Panc1 (cell line): ENCODE data around the gene GALT. TPM values are rescaled to one million over a fixed set of nuclear protein-coding genes. Genes with fewer than 3 reads are reported as not detected.
A peak's percentile ranks its signal among the peaks of the same experiment; 100 is the strongest.

ENCODE experiments used
- ATAC-seq: fragments of 200-7000 bp; cut with Tn5 transposase; 2 replicates; pipeline ENCODE4 v1.9.1; 2020; ENCODE audit warnings: mild to moderate bottlenecking, moderate library complexity
- BruUV-seq: library from RNA; stranded (reverse); fragments of 400-500 nt; replicated peaks from 2 replicates; lab custom pipeline; 2021; lab: Mats Ljungman, UMichigan
- CTCF ChIA-PET: fragments of 300-600 bp; sonication (Branson Sonifier 250); formaldehyde crosslinking; loops from one replicate; lab custom pipeline; 2022; ENCODE audit warnings: antibody characterized with exemption; lab: Charles Lee
- POLR2A ChIA-PET: fragments of 300-600 bp; sonication (Branson Sonifier 250); formaldehyde crosslinking; loops from one replicate; lab custom pipeline; 2022; ENCODE audit warnings: antibody characterized with exemption; lab: Charles Lee
- DNase-seq: peaks from one replicate; pipeline ENCODE4 v3.0.0-alpha.2; 2010; ENCODE audit warnings: low read depth, low spot score
- H3K27ac ChIP-seq: 2 replicates; pipeline ENCODE4 v1.5.1; 2011; ENCODE audit warnings: mild to moderate bottlenecking, low read length, inconsistent platforms
- H3K27me3 ChIP-seq: fragments of 200-500 bp; sonication (Bioruptor generic); 2 replicates; pipeline ENCODE4 v1.6.0; 2014; ENCODE audit warnings: low read length, inconsistent platforms; ENCODE audit not compliant: control insufficient read depth, insufficient read depth
- H3K36me3 ChIP-seq: fragments of 200-500 bp; sonication (Bioruptor generic); 2 replicates; pipeline ENCODE4 v1.5.1; 2014; ENCODE audit warnings: inconsistent platforms, mild to moderate bottlenecking, low read length, moderate library complexity; ENCODE audit not compliant: control insufficient read depth, insufficient read depth
- H3K4me1 ChIP-seq: 2 replicates; pipeline ENCODE4 v1.5.1; 2011; ENCODE audit warnings: inconsistent platforms, mild to moderate bottlenecking, low read length, moderate library complexity; ENCODE audit not compliant: control insufficient read depth, insufficient read depth
- H3K4me3 ChIP-seq, 2 experiments: 2 replicates each; pipeline ENCODE4 v1.5.1; 2011 to 2012; ENCODE audit warnings: low read depth in 2 of 2, low read length in 2 of 2, mild to moderate bottlenecking in 2 of 2, inconsistent platforms in 1 of 2, moderate library complexity in 1 of 2
- H3K9me3 ChIP-seq: fragments of 200-500 bp; sonication (Bioruptor generic); 2 replicates; pipeline ENCODE4 v1.5.1; 2014; ENCODE audit warnings: low read depth, mild to moderate bottlenecking, inconsistent platforms, low read length, moderate library complexity; ENCODE audit not compliant: control insufficient read depth, insufficient read depth
- POLR2AphosphoS5 ChIP-seq: IDR thresholded peaks from 2 replicates; pipeline ENCODE4 v1.6.1; 2012; ENCODE audit warnings: mild to moderate bottlenecking, low read depth, low read length, moderate library complexity
- SIN3A ChIP-seq: IDR thresholded peaks from 2 replicates; pipeline ENCODE4 v1.6.1; 2012; ENCODE audit warnings: low read depth, mild to moderate bottlenecking, low read length, moderate library complexity, borderline replicate concordance; ENCODE audit not compliant: insufficient read depth
- TCF7L2 ChIP-seq: IDR thresholded peaks from 2 replicates; pipeline ENCODE4 v1.6.1; 2011; ENCODE audit warnings: mild to moderate bottlenecking, low read depth, low read length, inconsistent platforms
- in situ Hi-C: cut with HindIII; loops from 2 replicates; pipeline ENCODE4 v1.10.0; 2016; ENCODE audit warnings: low sequenced_read_pairs, low pct_unique_long_range_greater_than_20kb
- intact Hi-C: fragments of 100-400 bp; cut with micrococcal nuclease; formaldehyde crosslinking; loops from one replicate; pipeline ENCODE4 v1.10.0; 2022; ENCODE audit not compliant: unreplicated experiment
- total RNA-seq: library from RNA; stranded (reverse); gene quantifications from one replicate; pipeline ENCODE4 v1.2.1, GENCODE V29; 2021; ENCODE audit not compliant: unreplicated experiment
- TF ChIP-seq, protein P1 (sequence below), 2 experiments: IDR thresholded peaks; 2 replicates each; pipeline ENCODE4 v1.6.1; 2011 to 2012; ENCODE audit warnings: low read depth in 2 of 2, control low read depth in 1 of 2, low read length in 1 of 2, mild to moderate bottlenecking in 1 of 2, moderate library complexity in 1 of 2; ENCODE audit not compliant: insufficient read depth in 1 of 2
- TF ChIP-seq, protein P2 (sequence below): fragments of 450-650 bp; IDR thresholded peaks from 2 replicates; pipeline ENCODE4 v1.5.1; 2017; ENCODE audit warnings: mild to moderate bottlenecking

Gene GALT
- total RNA-seq, 1 experiment from 2014 or later: 42.5 TPM

DNA sequence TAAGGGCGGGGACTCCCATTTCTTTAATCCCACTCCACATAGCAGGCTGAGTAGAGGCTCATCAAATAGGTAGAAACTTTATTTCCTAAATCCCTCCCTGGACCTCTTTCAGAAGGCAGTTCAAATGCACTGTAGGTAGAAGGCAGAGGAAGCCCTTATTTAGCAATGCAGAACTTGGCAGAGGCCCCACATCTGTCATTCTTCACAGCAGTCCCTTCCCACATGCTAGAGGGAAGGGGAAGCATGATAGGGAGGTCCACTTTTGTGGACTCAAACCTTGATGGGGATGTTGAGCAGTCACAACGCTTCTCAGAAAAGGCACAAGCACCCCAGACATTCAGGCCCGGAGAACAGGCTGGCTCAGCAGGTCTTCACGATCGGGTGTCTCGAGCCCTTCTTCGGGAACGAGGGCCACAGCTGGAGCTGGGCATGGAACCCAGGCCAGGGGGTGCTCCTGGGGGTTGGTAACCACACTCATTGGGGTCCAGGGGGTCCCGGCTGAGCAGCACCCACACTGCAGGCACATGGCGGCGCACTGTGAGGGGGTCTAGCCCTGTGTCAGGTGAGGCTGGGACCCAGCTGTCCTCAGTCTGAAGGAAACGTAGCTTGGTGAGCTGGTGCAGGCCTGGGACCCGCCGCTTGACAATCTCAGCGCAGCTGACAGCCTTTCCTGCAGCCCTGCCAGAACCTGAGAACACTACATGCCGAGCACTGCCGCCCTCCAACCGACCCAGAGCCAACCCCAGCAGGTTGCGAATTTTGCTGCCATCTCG lies 35.9 kb upstream of the GALT start:
- Histone ChIP-seq H3K36me3 (no peaks in the 10 kb centered on the region), H3K9me3 (no peaks in the 10 kb centered on the region), H3K4me1 (peaks cover 16% of the 10 kb centered on the region), H3K27ac (peak overlapping the region; percentile 96), H3K4me3 (peak overlapping the region; percentile 68 to 80), H3K27me3 (no peaks in the 10 kb centered on the region)
- no TSS peak for BruUV-seq
- CTCF ChIA-PET: interaction anchor here (0.8 kb wide), 1 partner anchor 19 kb away, joined by 3 read pairs; no protein-coding TSS in a partner anchor
- DNase-seq (no peak), ATAC-seq (no peak)
- POLR2A ChIA-PET: no interaction called here
- in situ Hi-C loops: no loop called here
- intact Hi-C loops: no loop called here
- TF ChIP-seq, protein P1, sequence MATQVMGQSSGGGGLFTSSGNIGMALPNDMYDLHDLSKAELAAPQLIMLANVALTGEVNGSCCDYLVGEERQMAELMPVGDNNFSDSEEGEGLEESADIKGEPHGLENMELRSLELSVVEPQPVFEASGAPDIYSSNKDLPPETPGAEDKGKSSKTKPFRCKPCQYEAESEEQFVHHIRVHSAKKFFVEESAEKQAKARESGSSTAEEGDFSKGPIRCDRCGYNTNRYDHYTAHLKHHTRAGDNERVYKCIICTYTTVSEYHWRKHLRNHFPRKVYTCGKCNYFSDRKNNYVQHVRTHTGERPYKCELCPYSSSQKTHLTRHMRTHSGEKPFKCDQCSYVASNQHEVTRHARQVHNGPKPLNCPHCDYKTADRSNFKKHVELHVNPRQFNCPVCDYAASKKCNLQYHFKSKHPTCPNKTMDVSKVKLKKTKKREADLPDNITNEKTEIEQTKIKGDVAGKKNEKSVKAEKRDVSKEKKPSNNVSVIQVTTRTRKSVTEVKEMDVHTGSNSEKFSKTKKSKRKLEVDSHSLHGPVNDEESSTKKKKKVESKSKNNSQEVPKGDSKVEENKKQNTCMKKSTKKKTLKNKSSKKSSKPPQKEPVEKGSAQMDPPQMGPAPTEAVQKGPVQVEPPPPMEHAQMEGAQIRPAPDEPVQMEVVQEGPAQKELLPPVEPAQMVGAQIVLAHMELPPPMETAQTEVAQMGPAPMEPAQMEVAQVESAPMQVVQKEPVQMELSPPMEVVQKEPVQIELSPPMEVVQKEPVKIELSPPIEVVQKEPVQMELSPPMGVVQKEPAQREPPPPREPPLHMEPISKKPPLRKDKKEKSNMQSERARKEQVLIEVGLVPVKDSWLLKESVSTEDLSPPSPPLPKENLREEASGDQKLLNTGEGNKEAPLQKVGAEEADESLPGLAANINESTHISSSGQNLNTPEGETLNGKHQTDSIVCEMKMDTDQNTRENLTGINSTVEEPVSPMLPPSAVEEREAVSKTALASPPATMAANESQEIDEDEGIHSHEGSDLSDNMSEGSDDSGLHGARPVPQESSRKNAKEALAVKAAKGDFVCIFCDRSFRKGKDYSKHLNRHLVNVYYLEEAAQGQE (IDR thresholded peaks at IDR 0.05; ENCODE audit: insufficient read depth in 1 of 2, low read depth in 2 of 2, low read length in 1 of 2): no peak
- no peak for TF ChIP-seq POLR2AphosphoS5

DNA sequence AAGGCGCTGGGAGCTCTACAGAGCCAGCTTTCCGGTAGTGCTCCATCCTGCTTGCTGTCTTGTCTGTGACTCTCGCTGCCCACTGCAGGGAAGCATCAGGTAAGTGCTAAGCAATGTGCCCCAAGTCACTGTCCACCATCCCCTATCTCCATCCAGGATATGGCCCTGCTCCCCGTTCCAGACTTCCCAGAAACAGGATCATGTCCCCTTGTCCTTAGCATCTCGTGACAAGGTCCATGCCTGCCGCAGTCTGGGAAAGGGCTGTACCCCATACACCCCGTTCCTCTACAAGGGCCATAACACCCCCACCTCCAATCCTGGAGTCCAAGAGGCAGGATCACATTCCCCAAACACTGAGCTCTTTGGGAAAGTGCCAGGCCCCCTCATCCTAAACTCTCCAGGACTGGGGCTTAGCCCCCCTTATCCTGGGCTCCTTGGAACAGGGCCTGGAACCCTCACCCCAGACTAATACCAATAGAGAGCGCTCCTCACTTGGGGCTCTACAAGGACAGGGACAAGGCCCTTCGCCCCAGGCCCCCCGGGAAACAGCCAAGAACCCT lies 35.1 kb upstream of the GALT start:
- ChIA-PET POLR2A (no interaction called here), CTCF (interaction anchor here (0.8 to 1.4 kb wide), 2 partner anchors 19 to 23 kb away, joined by 3 to 6 read pairs; no protein-coding TSS in a partner anchor)
- DNase-seq: no peak
- Histone ChIP-seq H3K4me3 (peak overlapping the region; percentile 68 to 80), H3K9me3 (no peaks in the 10 kb centered on the region), H3K27me3 (no peaks in the 10 kb centered on the region), H3K27ac (peak overlapping the region; percentile 96), H3K4me1 (peaks cover 16% of the 10 kb centered on the region), H3K36me3 (no peaks in the 10 kb centered on the region)
- in situ Hi-C loops: no loop called here
- intact Hi-C loops: no loop called here
- TF ChIP-seq, protein P1 (IDR thresholded peaks at IDR 0.05; ENCODE audit: insufficient read depth in 1 of 2, low read depth in 2 of 2, low read length in 1 of 2): no peak
- TF ChIP-seq TCF7L2 (no peak), POLR2AphosphoS5 (no peak), SIN3A (no peak)
- TF ChIP-seq, protein P2, sequence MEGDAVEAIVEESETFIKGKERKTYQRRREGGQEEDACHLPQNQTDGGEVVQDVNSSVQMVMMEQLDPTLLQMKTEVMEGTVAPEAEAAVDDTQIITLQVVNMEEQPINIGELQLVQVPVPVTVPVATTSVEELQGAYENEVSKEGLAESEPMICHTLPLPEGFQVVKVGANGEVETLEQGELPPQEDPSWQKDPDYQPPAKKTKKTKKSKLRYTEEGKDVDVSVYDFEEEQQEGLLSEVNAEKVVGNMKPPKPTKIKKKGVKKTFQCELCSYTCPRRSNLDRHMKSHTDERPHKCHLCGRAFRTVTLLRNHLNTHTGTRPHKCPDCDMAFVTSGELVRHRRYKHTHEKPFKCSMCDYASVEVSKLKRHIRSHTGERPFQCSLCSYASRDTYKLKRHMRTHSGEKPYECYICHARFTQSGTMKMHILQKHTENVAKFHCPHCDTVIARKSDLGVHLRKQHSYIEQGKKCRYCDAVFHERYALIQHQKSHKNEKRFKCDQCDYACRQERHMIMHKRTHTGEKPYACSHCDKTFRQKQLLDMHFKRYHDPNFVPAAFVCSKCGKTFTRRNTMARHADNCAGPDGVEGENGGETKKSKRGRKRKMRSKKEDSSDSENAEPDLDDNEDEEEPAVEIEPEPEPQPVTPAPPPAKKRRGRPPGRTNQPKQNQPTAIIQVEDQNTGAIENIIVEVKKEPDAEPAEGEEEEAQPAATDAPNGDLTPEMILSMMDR: no peak
- BruUV-seq: TSS peak; percentile 73
- ATAC-seq: peak; percentile 15
